GM21619 (cell line): ENCODE measurements around the gene HSD17B11.
"Not testable (repeated sequence)": the region's sequence is repeated elsewhere in the genome, so short reads cannot be mapped to it uniquely, and the experiment has no call there.

Experiments used
- ATAC-seq: cut with Tn5 transposase; IDR thresholded peaks from one replicate; pipeline ENCODE4 v1.9.1; 2021; ENCODE audit not compliant: unreplicated experiment

Gene HSD17B11

DNA sequence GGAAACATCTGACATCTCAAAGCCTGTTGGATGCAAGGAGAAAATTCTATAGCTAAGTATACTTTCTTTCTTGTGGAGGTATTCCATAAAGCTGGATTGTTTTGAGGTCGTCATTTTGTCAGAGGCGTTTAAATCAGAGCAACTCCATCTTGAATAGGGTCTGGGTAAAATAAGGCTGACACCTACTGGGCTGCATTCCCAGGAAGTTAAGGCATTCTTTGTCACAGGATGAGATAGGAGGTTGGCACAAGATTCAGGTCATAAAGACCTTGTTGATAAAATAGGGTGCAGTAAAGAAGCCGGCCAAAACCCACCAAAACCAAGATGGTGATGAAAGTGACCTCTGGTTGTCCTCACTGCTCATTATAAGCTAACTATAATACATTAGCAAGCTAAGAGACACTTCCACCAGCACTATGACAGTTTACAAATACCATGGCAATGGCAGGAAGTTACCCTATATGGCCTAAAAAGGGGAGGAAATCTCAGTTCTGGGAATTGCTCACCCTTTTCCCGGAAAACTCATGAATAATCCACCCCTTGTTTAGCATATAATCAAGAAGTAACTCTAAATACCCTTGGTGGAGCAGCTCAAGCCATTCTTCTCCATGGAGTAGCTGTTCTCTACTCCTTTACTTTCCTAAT is 80.2 kb downstream of the HSD17B11 start:
- no peak for ATAC-seq

DNA sequence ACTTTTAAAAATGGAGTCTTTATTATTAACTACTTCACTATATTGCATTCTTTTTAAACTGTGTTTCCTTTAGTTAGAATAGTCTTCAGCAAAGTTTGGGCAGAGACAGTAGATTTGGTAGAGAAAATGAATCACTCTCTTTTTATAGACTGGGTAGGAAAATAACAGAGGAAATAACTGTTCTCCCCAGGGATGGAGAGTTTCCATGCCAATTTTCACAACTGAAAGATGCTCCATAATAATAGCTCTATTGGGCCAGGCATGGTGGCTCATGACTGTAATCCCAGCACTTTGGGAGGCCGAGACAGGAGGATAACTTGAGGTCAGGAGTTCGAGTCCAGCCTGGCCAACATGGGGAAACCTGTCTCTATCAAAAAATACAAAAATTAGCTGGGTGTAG is 81.4 kb downstream of the HSD17B11 start:
- ATAC-seq = no peak

DNA sequence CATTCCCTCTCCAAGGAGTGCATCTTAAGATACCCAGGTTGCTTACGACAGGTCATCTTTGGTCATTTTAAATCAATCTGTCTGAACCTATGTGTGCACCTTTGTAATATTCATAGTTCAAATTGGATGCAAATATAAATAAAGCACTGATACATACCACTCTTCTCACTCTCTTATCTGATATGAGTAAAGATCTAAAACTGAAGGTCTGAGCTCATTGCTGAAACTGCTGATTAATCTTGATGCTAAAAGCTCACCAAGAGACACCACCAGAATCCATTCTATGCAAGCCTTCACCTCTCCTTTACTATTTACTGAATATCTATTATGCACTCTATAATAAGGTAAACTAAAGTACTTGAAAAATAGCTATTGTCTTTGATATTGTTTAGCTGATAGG is 84.9 kb downstream of the HSD17B11 start:
- no peak for ATAC-seq

DNA sequence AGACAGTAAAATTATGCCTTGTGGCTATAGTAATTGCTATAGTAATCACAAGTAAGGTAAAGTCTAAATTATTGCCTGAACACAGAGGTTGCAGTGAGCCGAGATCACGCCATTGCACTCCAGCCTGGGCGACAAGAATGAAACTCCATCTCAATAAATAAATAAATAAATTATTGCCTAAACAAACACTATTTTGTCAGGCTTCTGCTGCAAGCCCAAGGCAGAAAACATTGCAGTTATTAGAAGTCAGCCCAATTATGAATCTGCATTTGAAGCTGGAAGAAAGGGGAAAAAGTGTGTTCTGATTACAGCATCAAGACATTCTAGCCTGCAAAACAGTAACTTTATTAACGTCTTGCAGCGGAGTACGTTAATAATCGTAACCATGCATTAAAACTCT is 85.4 kb downstream of the HSD17B11 start:
- no peak for ATAC-seq

DNA sequence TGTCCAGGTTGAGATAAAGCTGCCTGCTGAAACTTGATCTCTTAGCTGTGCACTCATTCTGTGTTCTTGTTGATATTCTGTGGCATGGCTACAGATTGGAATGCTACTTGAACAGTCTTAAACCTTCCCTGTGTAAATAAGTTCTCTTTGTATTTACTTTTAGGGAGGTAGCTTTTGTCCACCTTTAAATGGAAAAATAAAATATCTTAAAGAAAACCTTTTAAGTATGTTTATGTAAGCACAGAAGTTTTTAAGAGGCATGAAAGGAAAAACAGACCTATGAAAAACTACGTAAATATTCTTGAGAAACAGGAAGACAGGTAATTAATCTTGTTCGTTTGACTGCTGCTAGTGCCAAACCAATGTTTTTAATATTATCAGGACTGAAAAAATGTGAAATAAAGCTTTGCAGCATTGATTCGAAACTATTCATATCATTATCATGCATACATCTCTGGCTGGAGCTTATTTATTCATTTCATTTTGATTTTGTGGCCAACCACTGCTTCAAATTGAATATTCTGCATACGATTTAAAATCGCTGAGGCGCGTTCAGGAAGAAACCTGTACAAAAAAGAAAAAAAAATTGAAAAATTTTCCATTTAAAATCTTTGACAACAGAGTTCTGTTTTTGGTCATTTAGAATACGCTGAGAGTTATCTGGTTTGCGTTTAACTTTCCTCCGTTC is 86.1 kb downstream of the HSD17B11 start:
- no peak for ATAC-seq

DNA sequence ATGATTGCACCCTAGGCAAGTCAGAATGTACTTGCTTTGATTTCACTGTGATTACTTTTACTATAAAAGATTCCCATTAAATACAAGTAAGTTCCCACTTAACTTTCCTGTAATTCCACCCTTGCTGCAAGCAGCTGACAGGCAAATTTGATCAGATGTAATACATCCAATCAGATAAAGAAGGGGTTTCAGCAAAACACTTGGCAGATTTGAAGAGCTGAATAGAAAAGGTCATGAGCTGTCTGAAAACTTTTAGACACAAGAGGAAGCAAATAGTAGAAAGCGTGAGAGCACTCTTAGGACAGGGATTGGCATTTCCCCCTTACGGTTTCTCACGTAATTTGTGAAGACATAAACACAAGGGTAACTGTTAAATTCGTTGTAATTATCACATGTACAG is 91.1 kb downstream of the HSD17B11 start:
- ATAC-seq = no peak

DNA sequence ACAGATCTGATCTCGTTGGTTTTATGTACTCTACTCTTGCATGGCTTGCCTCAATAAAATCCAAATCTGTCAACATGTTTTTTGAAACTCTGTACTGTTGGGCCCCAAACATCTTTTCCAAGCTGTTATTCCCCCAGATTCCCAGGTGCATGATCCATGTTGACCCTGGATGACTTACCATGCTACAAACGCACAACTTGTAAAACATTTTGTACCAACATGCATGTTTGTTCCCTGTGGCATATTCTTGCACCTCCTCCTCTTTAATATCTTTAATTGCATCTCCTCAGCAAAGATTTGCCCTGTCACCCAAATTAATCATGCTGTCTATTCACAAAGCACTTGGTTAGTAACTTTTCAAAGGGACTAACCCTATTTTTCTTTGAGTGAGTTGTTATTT is 92.6 kb downstream of the HSD17B11 start:
- ATAC-seq = no peak

DNA sequence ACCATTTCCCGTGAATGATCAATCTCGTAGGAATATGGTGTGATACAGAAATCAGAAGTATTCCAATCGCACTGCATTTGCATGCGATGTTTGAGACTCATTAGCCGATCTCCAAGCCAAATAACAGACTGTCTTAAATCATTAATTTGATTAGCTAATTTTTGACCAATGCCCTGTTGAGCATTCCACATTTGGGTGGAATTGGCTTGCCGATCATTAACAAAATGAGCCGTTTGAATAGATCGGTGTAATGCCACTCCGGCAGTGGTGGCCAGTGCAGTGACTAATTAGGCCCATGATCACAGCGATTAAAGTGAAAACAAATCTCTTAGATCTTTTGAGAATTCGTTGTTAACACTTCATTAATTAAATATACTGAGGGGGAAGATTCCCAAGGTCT is 96.1 kb downstream of the HSD17B11 start:
- not testable (repeated sequence) for ATAC-seq

DNA sequence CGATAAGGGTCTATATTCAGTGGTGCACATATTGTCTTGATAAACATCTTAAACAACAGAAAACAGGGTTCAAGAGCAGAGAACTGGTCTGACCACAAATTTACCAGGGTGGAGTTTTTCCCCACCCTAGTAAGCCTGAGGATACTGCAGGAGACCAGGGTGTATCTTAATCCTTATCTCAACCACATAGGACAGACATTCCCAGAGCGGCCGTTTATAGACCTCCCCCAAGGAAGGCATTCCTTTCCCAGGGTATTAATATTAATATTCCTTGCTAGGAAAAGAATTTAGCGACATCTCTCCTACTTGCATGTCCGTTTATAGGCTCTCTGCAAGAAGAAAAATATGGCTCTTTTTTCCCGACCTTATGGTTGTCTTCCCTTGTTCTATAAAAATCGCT is 97.1 kb downstream of the HSD17B11 start:
- ATAC-seq = not testable (repeated sequence)

DNA sequence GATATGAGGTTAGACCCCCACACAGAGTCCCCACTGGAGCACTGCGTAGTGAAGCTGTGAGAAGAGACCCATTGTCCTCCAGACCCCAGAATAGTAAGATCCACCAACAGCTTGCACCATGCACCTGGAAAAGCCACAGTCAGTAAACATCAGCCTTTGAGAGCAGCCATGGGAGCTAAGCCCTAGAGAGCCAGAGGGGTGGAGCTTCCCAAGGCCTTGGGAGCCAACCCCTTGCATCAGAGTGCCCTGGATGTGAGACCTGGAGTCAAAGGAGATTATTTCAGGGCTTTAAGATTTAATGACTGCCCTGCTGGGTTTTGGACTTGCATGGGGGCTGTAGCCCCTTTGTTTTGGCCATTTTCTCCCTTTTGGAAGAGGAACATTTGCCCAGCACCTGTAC is 104.0 kb downstream of the HSD17B11 start:
- ATAC-seq = no peak
